CD14-positive monocyte (primary cell): Measurements from ENCODE around the gene TSHZ1. TPM values are rescaled to one million over a fixed set of nuclear protein-coding genes. Genes with fewer than 3 reads are reported as not detected.

ENCODE experiments used
- DNase-seq, 3 donors: peaks; one replicate each; pipeline ENCODE4 v3.0.0-alpha.2; 2011 to 2022
- H2AFZ ChIP-seq: 2 replicates; pipeline ENCODE4 v1.6.0; 2012; ENCODE audit warnings: mild to moderate bottlenecking, low read depth, low read length, inconsistent platforms; ENCODE audit not compliant: insufficient read depth, poor library complexity, severe bottlenecking
- H3K27ac ChIP-seq, 2 donors: 1 replicate in 1 of 2; 2 replicates in 1 of 2; pipeline ENCODE4 v1.5.1; 2012 to 2013; ENCODE audit warnings: low read length in 2 of 2, control low read depth in 1 of 2, inconsistent platforms in 1 of 2, low read depth in 1 of 2, mild to moderate bottlenecking in 1 of 2
- H3K27me3 ChIP-seq, 2 donors: one replicate each; pipeline versions ENCODE4 v1.6.0 to v1.6.1; 2011 to 2013; ENCODE audit warnings: low read length in 2 of 2; ENCODE audit not compliant: control insufficient read depth in 2 of 2, insufficient read depth in 2 of 2
- H3K36me3 ChIP-seq, 2 donors: replicated peaks in 1 of 2; 1 replicate in 1 of 2; 2 replicates in 1 of 2; pipeline versions ENCODE4 v1.5.1 to v1.6.1; 2012 to 2013; ENCODE audit warnings: low read length in 2 of 2, control low read depth in 1 of 2, inconsistent platforms in 1 of 2, mild to moderate bottlenecking in 1 of 2; ENCODE audit not compliant: insufficient read depth in 2 of 2, control insufficient read depth in 1 of 2
- H3K4me1 ChIP-seq, 2 donors: 1 replicate in 1 of 2; 2 replicates in 1 of 2; pipeline versions ENCODE4 v1.5.1 to v1.6.1; 2012 to 2013; ENCODE audit warnings: low read length in 2 of 2, control low read depth in 1 of 2, inconsistent platforms in 1 of 2, mild to moderate bottlenecking in 1 of 2, moderate library complexity in 1 of 2; ENCODE audit not compliant: insufficient read depth in 2 of 2, control insufficient read depth in 1 of 2
- H3K4me2 ChIP-seq: replicated peaks from 2 replicates; pipeline ENCODE3; 2012; ENCODE audit warnings: low read length, moderate library complexity, mild to moderate bottlenecking; ENCODE audit not compliant: poor library complexity, severe bottlenecking; ENCODE audit errors: extremely low read depth
- H3K4me3 ChIP-seq, 3 experiments: fragments of 200-600 bp in 1 of 3; sonication (generic) in 1 of 3; replicated peaks in 1 of 3; 1 replicate in 2 of 3; 2 replicates in 1 of 3; pipeline ENCODE4 v1.5.1; 2011 to 2013; ENCODE audit warnings: low read length in 3 of 3, mild to moderate bottlenecking in 3 of 3, control low read depth in 2 of 3, low read depth in 2 of 3, inconsistent platforms in 1 of 3, moderate library complexity in 1 of 3
- H3K79me2 ChIP-seq: 2 replicates; pipeline ENCODE4 v1.6.0; 2012; ENCODE audit warnings: mild to moderate bottlenecking, control low read depth, inconsistent platforms, low read length, moderate library complexity; ENCODE audit not compliant: insufficient read depth
- H3K9ac ChIP-seq: 2 replicates; pipeline ENCODE4 v1.6.0; 2017; ENCODE audit warnings: low read length, mild to moderate bottlenecking; ENCODE audit not compliant: insufficient read depth, poor library complexity, severe bottlenecking
- H3K9me3 ChIP-seq, 2 donors: replicated peaks in 1 of 2; 1 replicate in 1 of 2; 2 replicates in 1 of 2; pipeline versions ENCODE4 v1.5.1 to v1.6.1; 2012 to 2013; ENCODE audit warnings: low read length in 2 of 2, control low read depth in 1 of 2; ENCODE audit not compliant: control insufficient read depth in 1 of 2, insufficient read depth in 1 of 2
- H4K20me1 ChIP-seq: 2 replicates; pipeline ENCODE4 v1.6.0; 2012; ENCODE audit warnings: mild to moderate bottlenecking, low read length, control low read depth, moderate library complexity; ENCODE audit not compliant: insufficient read depth
- H3K27ac Mint-ChIP-seq, 7 donors: one replicate each; pipeline ENCODE4 v1.8.0; 2020; ENCODE audit warnings: mild to moderate bottlenecking in 7 of 7, mixed read lengths in 7 of 7, moderate library complexity in 6 of 7, inconsistent platforms in 2 of 7
- H3K27me3 Mint-ChIP-seq, 3 donors: one replicate each; pipeline ENCODE4 v1.8.0; 2021 to 2022; ENCODE audit warnings: low read depth in 3 of 3, mild to moderate bottlenecking in 3 of 3, mixed read lengths in 3 of 3, moderate library complexity in 3 of 3, inconsistent platforms in 1 of 3
- H3K36me3 Mint-ChIP-seq, 2 donors: one replicate each; pipeline ENCODE4 v1.8.0; 2020; ENCODE audit warnings: mixed read lengths in 2 of 2, inconsistent platforms in 1 of 2, mild to moderate bottlenecking in 1 of 2
- H3K4me1 Mint-ChIP-seq: one replicate; pipeline ENCODE4 v1.8.0; 2020; ENCODE audit warnings: mild to moderate bottlenecking, mixed read lengths
- H3K4me3 Mint-ChIP-seq, 2 donors: one replicate each; pipeline ENCODE4 v1.8.0; 2020; ENCODE audit warnings: mild to moderate bottlenecking in 2 of 2, mixed read lengths in 2 of 2, moderate library complexity in 1 of 2
- H3K9me3 Mint-ChIP-seq, 7 donors: one replicate each; pipeline ENCODE4 v1.8.0; 2020 to 2022; ENCODE audit warnings: mixed read lengths in 7 of 7, mild to moderate bottlenecking in 6 of 7, moderate library complexity in 6 of 7, inconsistent platforms in 2 of 7
- WGBS: methylation state at CpG from one replicate; pipeline ENCODE4 v1.1.5; 2013; ENCODE audit warnings: missing lambda C conversion rate; ENCODE audit not compliant: insufficient coverage; 5-methylcytosine and 5-hydroxymethylcytosine counted together
- intact Hi-C, 2 donors: fragments of 100-400 bp; cut with micrococcal nuclease; formaldehyde crosslinking; loops; one replicate each; pipeline versions ENCODE4 v1.15.0 to v1.15.1; 2023
- polyA plus RNA-seq, 3 donors: library from polyadenylated mRNA; depleted of rRNA in 1 of 3; unstranded in 2 of 3; stranded (reverse) in 1 of 3; fragments of 300-500 nt in 2 of 3; fragments of >200 nt in 1 of 3; fragmentation: Illumina TruSeq in 2 of 3; gene quantifications; 1 replicate in 2 of 3; 2 replicates in 1 of 3; pipeline ENCODE4 v1.2.3, GENCODE V29; 2012 to 2021
- TF ChIP-seq, protein P1 (sequence below): fragments of 200-600 bp; IDR thresholded peaks from one replicate; pipeline ENCODE4 v1.8.0; 2022; ENCODE audit warnings: antibody characterized with exemption, mild to moderate bottlenecking

Gene TSHZ1
- polyA plus RNA-seq, 3 donors, result 0.76 to 3.3 (median 1.4) TPM

DNA sequence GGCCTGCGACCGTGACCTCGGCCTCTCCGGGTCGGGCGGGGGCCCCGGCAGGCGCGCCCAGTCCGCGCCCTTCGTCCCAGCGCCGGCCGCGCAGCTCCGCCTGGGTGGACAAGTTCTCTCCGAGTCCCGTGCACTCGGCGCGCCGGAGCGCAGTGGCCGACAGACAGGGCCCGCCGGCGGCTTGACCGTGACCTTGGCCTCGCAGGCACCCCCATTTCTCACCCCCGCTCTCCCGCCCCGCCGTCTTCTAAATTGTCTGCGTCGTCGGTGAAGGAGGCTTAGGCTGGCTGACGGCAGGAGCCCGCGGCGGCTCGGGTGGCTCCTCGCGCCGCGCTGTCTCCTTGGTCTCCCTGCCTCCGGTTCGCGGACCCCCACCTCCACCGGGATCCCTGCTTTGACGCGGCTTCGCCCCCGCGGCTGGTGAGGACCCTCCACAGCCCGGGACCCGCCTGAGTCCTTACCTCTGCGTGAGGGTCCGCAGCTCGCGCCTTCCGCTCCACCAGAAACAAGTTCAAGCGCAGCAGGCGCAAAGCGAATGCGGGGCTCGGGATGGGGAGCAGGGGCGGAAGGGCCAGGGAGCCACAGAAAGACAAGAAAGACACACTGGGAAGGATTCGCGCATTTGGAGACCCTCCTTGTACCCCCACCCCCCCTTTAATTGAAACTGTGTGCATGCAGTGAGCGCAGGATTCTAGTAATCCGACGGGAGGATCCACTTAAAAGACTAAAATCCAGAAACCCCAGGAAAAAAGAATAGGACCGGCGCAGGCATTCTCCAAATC, 5.7 kb upstream of the TSHZ1 start:
- Histone ChIP-seq H3K4me3 (peak overlapping the region in 2 of 3 experiments; percentile 31 to 69), H2AFZ (no peak overlapping the region), H3K4me2 (peak overlapping the region; percentile 78), H4K20me1 (peaks cover 83% of the 10 kb centered on the region), H3K9ac (peak overlapping the region; percentile 32), H3K36me3 (peaks cover 18 to 25% of the 10 kb centered on the region in 2 donors), H3K27ac (no peak overlapping the region), H3K4me1 (peaks cover 39 to 50% of the 10 kb centered on the region in 2 donors), H3K27me3 (peaks cover 16 to 37% of the 10 kb centered on the region in 2 donors), H3K79me2 (peaks cover 66% of the 10 kb centered on the region), H3K9me3 (no peaks in the 10 kb centered on the region)
- peaks cover 0 to 1% (median 0%) of the 10 kb centered on the region in 7 donors for H3K9me3 Mint-ChIP-seq
- H3K36me3 Mint-ChIP-seq, result peaks cover 37 to 48% of the 10 kb centered on the region in 2 donors
- TF ChIP-seq, protein P1, sequence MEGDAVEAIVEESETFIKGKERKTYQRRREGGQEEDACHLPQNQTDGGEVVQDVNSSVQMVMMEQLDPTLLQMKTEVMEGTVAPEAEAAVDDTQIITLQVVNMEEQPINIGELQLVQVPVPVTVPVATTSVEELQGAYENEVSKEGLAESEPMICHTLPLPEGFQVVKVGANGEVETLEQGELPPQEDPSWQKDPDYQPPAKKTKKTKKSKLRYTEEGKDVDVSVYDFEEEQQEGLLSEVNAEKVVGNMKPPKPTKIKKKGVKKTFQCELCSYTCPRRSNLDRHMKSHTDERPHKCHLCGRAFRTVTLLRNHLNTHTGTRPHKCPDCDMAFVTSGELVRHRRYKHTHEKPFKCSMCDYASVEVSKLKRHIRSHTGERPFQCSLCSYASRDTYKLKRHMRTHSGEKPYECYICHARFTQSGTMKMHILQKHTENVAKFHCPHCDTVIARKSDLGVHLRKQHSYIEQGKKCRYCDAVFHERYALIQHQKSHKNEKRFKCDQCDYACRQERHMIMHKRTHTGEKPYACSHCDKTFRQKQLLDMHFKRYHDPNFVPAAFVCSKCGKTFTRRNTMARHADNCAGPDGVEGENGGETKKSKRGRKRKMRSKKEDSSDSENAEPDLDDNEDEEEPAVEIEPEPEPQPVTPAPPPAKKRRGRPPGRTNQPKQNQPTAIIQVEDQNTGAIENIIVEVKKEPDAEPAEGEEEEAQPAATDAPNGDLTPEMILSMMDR, result no peak
- DNase-seq, result no peak
- peak overlapping the region; percentile 81 to 96 for H3K4me3 Mint-ChIP-seq
- H3K4me1 Mint-ChIP-seq, result peaks cover 39% of the 10 kb centered on the region
- 25% methylated on average over 66 of the region's 75 CpGs for WGBS
- H3K27ac Mint-ChIP-seq, result no peak overlapping the region
- H3K27me3 Mint-ChIP-seq, result peaks cover 2 to 38% (median 23%) of the 10 kb centered on the region in 3 donors
- intact Hi-C loops, result loop anchor here (5.0 to 10.0 kb wide), 4 partner anchors 42 to 140 kb away; no protein-coding TSS in a partner anchor

DNA sequence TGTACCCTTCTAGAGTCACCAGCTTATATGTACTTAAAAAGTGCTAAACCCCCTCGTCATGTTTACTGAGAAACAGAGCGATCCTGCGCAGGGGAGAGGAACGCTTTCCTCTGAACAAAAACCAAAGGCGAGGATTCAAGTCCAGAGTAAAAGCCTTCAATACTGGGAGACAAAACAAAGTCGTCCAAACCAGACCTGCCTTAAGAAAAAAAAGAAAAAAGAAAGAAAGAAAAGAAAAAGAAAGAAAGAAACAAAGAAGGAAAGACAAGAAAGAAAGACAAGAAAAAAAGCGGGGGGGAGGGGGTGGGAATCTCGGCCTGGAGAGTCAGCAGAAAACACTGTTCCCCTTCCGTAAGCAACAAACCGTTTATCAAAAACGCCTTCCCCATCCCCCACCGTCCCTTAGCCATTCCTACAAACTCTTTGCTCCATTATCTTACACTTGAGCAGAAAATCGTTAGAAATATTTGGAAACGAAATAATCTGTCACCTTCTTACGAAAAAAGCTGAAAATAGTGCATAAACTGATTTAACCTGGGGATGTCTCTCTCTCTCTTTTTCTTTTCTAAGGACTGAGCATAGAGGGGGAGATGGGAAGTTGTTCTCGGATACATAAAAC, 5.0 kb upstream of the TSHZ1 start:
- Histone ChIP-seq H4K20me1 (peaks cover 76% of the 10 kb centered on the region), H2AFZ (no peak overlapping the region), H3K4me3 (peak overlapping the region in 2 of 3 experiments; percentile 31 to 69), H3K9me3 (no peaks in the 10 kb centered on the region), H3K4me1 (peaks cover 46 to 57% of the 10 kb centered on the region in 2 donors), H3K9ac (no peak overlapping the region), H3K27ac (no peak overlapping the region), H3K27me3 (peaks cover 16 to 37% of the 10 kb centered on the region in 2 donors), H3K79me2 (peaks cover 66% of the 10 kb centered on the region), H3K4me2 (peak overlapping the region; percentile 78), H3K36me3 (peaks cover 11 to 18% of the 10 kb centered on the region in 2 donors)
- H3K9me3 Mint-ChIP-seq, result peaks cover 0 to 1% (median 0%) of the 10 kb centered on the region in 7 donors
- peaks cover 2 to 38% (median 23%) of the 10 kb centered on the region in 3 donors for H3K27me3 Mint-ChIP-seq
- WGBS, result 60% methylated on average over 1 of the region's 16 CpGs
- H3K36me3 Mint-ChIP-seq, result peaks cover 30 to 41% of the 10 kb centered on the region in 2 donors
- DNase-seq, result no peak
- peak overlapping the region; percentile 81 to 96 for H3K4me3 Mint-ChIP-seq
- peak overlapping the region in 1 of 7 donors; percentile 57 for H3K27ac Mint-ChIP-seq
- H3K4me1 Mint-ChIP-seq, result peaks cover 44% of the 10 kb centered on the region
- TF ChIP-seq, protein P1, result no peak
- intact Hi-C loops, result loop anchor here (5.0 to 10.0 kb wide), 4 partner anchors 42 to 141 kb away; no protein-coding TSS in a partner anchor
